PC-3 (cell line): ENCODE measurements around the gene SNORC. TPM values are rescaled to one million over a fixed set of nuclear protein-coding genes. Genes with fewer than 3 reads are reported as not detected.

Source experiments
- ATAC-seq: fragments of 200-7000 bp; cut with Tn5 transposase; 2 replicates; pipeline ENCODE4 v1.9.1; 2020; ENCODE audit warnings: mild to moderate bottlenecking, moderate library complexity
- BruUV-seq: library from RNA; stranded (reverse); fragments of 400-500 nt; replicated peaks from 2 replicates; lab custom pipeline; 2021; lab: Mats Ljungman, UMichigan
- CTCF ChIA-PET: fragments of 300-600 bp; sonication (Branson Sonifier 250); formaldehyde crosslinking; loops from one replicate; lab custom pipeline; 2022; ENCODE audit warnings: antibody characterized with exemption; lab: Charles Lee
- POLR2A ChIA-PET: fragments of 300-600 bp; sonication (Branson Sonifier 250); formaldehyde crosslinking; loops from one replicate; lab custom pipeline; 2022; ENCODE audit warnings: antibody characterized with exemption; ENCODE audit not compliant: unreplicated experiment; lab: Charles Lee
- DNase-seq: peaks from one replicate; pipeline ENCODE4 v3.0.0-alpha.2; 2015
- H2AFZ ChIP-seq: fragments of 300-600 bp; sonication (generic); 2 replicates; pipeline ENCODE4 v1.6.0; 2016; ENCODE audit warnings: antibody characterized with exemption, low read length
- H3F3A ChIP-seq: fragments of 300-600 bp; sonication (generic); one replicate; pipeline ENCODE4 v1.6.0; 2017; ENCODE audit warnings: antibody characterized with exemption, low read length, control low read depth, mild to moderate bottlenecking; ENCODE audit not compliant: unreplicated experiment
- H3K27ac ChIP-seq: fragments of 300-600 bp; sonication (generic); 2 replicates; pipeline ENCODE4 v1.5.1; 2016; ENCODE audit warnings: mild to moderate bottlenecking, low read length
- H3K27me3 ChIP-seq: fragments of 300-600 bp; sonication (generic); 2 replicates; pipeline ENCODE4 v1.6.1; 2016; ENCODE audit warnings: low read length, mixed read lengths
- H3K36me3 ChIP-seq: fragments of 300-600 bp; sonication (generic); 2 replicates; pipeline ENCODE4 v1.6.1; 2016; ENCODE audit warnings: low read depth, mixed run types, low read length, mixed read lengths
- H3K4me1 ChIP-seq: fragments of 300-600 bp; sonication (generic); 2 replicates; pipeline ENCODE4 v1.5.1; 2016; ENCODE audit warnings: low read length; ENCODE audit not compliant: insufficient read depth
- H3K4me2 ChIP-seq: fragments of 300-600 bp; sonication (generic); 2 replicates; pipeline ENCODE4 v1.6.0; 2016; ENCODE audit warnings: low read length
- H3K4me3 ChIP-seq: fragments of 300-600 bp; sonication (generic); 2 replicates; pipeline ENCODE4 v1.5.1; 2016; ENCODE audit warnings: mild to moderate bottlenecking, low read length, mixed read lengths
- H3K79me2 ChIP-seq: fragments of 300-600 bp; sonication (generic); 2 replicates; pipeline ENCODE4 v1.6.1; 2017; ENCODE audit warnings: low read length, mixed read lengths
- H3K9ac ChIP-seq: fragments of 300-600 bp; sonication (generic); 2 replicates; pipeline ENCODE4 v1.6.0; 2016; ENCODE audit warnings: mild to moderate bottlenecking, low read length
- H3K9me2 ChIP-seq: fragments of 300-600 bp; sonication (generic); replicated peaks from 2 replicates; pipeline ENCODE4 v1.6.1; 2016; ENCODE audit warnings: mixed run types, low read length, mixed read lengths
- H3K9me3 ChIP-seq: fragments of 300-600 bp; sonication (generic); 2 replicates; pipeline ENCODE4 v1.6.1; 2016; ENCODE audit warnings: low read length, mixed read lengths
- H4K20me1 ChIP-seq: fragments of 300-600 bp; sonication (generic); 2 replicates; pipeline ENCODE4 v1.6.1; 2016; ENCODE audit warnings: low read length, mixed read lengths
- EZH2 ChIP-seq: fragments of 300-600 bp; sonication (generic); IDR thresholded peaks from one replicate; pipeline ENCODE4 v1.6.1; 2017; ENCODE audit warnings: antibody characterized with exemption, mild to moderate bottlenecking, low read length; ENCODE audit not compliant: unreplicated experiment
- EZH2phosphoT487 ChIP-seq: fragments of 300-600 bp; sonication (generic); IDR thresholded peaks from 2 replicates; pipeline ENCODE4 v1.6.1; 2018; ENCODE audit warnings: mild to moderate bottlenecking, antibody characterized with exemption, low read length, borderline replicate concordance
- intact Hi-C: fragments of 100-400 bp; cut with micrococcal nuclease; formaldehyde crosslinking; loops from 2 replicates; pipeline ENCODE4 v1.9.0; 2023
- total RNA-seq: library from RNA; depleted of rRNA; stranded (reverse); fragments of >200 nt; gene quantifications from 2 replicates; pipeline ENCODE4 v1.2.3, GENCODE V29; 2014
- TF ChIP-seq, protein P1 (sequence below): fragments of 300-600 bp; sonication (generic); conservative IDR thresholded peaks from 2 replicates; pipeline ENCODE4 v1.5.1; 2017; ENCODE audit warnings: antibody characterized with exemption, low read depth, mild to moderate bottlenecking, low read length

The SNORC gene
- total RNA-seq, 1 experiment from 2014 or later, result 11.1 TPM

GRCh38 chr2:232876161-232876977 is 6.3 kb downstream of the SNORC start:
- peak; percentile 68 for ATAC-seq
- CTCF ChIA-PET, result no interaction called here
- Histone ChIP-seq H3K9me3 (no peaks in the 10 kb centered on the region), H2AFZ (peak overlapping the region; percentile 71), H3F3A (no peaks in the 10 kb centered on the region), H3K9me2 (no peaks in the 10 kb centered on the region), H3K36me3 (no peaks in the 10 kb centered on the region; the same call in 1 of the 2 replicates), H3K4me2 (peak overlapping the region; percentile 97), H3K9ac (peak overlapping the region; percentile 68), H3K4me3 (peak overlapping the region; percentile 85), H4K20me1 (no peaks in the 10 kb centered on the region), H3K4me1 (peaks cover 17% of the 10 kb centered on the region), H3K27me3 (no peaks in the 10 kb centered on the region), H3K27ac (peak overlapping the region; percentile 12), H3K79me2 (peaks cover 38% of the 10 kb centered on the region)
- TF ChIP-seq, protein P1, sequence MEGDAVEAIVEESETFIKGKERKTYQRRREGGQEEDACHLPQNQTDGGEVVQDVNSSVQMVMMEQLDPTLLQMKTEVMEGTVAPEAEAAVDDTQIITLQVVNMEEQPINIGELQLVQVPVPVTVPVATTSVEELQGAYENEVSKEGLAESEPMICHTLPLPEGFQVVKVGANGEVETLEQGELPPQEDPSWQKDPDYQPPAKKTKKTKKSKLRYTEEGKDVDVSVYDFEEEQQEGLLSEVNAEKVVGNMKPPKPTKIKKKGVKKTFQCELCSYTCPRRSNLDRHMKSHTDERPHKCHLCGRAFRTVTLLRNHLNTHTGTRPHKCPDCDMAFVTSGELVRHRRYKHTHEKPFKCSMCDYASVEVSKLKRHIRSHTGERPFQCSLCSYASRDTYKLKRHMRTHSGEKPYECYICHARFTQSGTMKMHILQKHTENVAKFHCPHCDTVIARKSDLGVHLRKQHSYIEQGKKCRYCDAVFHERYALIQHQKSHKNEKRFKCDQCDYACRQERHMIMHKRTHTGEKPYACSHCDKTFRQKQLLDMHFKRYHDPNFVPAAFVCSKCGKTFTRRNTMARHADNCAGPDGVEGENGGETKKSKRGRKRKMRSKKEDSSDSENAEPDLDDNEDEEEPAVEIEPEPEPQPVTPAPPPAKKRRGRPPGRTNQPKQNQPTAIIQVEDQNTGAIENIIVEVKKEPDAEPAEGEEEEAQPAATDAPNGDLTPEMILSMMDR, result 0 out of 2 replicates have a peak, but pooled peaks have one; percentile 10
- TF ChIP-seq EZH2, result no peak
- peak; percentile 80 for DNase-seq
- intact Hi-C loops, result loop anchor here (1.0 to 10.0 kb wide), 4 partner anchors 50 to 375 kb away; partner anchors contain the start of gene ATG16L1
- no TSS peak for BruUV-seq
- POLR2A ChIA-PET, result interaction anchor here (0.5 to 0.6 kb wide), 3 partner anchors 23 to 1527 kb away, joined by 4 to 9 read pairs (median 9); no protein-coding TSS in a partner anchor

DNA sequence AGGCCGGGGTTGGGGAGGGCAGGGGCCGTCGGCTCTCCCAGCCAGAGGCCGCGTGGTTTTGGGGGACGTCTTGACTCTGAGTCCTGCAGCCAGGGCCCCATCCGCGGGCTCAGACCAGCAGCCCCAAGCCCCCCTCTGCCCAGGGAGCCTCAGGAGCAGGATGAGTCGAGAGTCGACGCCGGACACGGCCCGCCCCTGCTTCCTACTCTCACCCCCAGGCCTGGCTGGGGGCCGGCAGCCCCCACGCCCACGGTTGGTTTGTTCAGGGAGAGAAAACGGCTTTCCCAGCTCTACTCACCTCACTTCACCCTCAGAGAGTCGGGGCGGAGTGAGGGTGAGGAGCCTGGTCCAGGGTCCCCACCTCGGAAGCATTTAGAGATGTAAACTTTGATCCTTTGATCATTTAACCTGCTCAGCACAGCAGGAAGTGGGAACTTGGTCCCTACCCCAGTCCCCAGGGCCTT is 6.9 kb downstream of the SNORC start:
- no TSS peak for BruUV-seq
- H2AFZ ChIP-seq, result peak overlapping the region; percentile 71
- ATAC-seq, result peak; percentile 42

More for the DNA sequence above, 6.9 kb downstream of the SNORC start:
- H3K9me3 ChIP-seq, result no peaks in the 10 kb centered on the region
- peaks cover 38% of the 10 kb centered on the region for H3K79me2 ChIP-seq
- H3K27me3 ChIP-seq, result no peaks in the 10 kb centered on the region
- no peaks in the 10 kb centered on the region for H3F3A ChIP-seq
- peak overlapping the region; percentile 97 for H3K4me2 ChIP-seq
- no peaks in the 10 kb centered on the region for H3K9me2 ChIP-seq
- intact Hi-C loops, result loop anchor here (1.0 to 10.0 kb wide), 4 partner anchors 50 to 374 kb away; partner anchors contain the start of gene ATG16L1
- ChIA-PET POLR2A (interaction anchor here (0.6 kb wide), 2 partner anchors 22 to 392 kb away, joined by 3 to 4 read pairs; no protein-coding TSS in a partner anchor), CTCF (no interaction called here)
- H3K4me3 ChIP-seq, result peak overlapping the region; percentile 85
- TF ChIP-seq EZH2 (no peak), EZH2phosphoT487 (no peak)
- TF ChIP-seq, protein P1, result no peak
- peak overlapping the region; percentile 68 for H3K9ac ChIP-seq
- H3K4me1 ChIP-seq, result peaks cover 17% of the 10 kb centered on the region
- H3K27ac ChIP-seq, result peak overlapping the region; percentile 12
- no peaks in the 10 kb centered on the region; the same call in 1 of the 2 replicates for H3K36me3 ChIP-seq
- no peaks in the 10 kb centered on the region for H4K20me1 ChIP-seq
- DNase-seq, result peak; percentile 13
